Measurements from ENCODE around the gene CWC25. TPM values are rescaled to one million over a fixed set of nuclear protein-coding genes. Genes with fewer than 3 reads are reported as not detected.

The CWC25 gene
- total and polyA plus RNA-seq, 9 of the 15 experiments (the other 6 are each of a cell fraction or from before 2014, with no cell fraction given): 16.5 to 27.4 (median 23.0) TPM

- TF ChIP-seq ZBTB49 (CRISPR knock-in tag; IDR thresholded peaks at IDR 0.05; ENCODE audit: borderline replicate concordance) (no peak), EWSR1 (IDR thresholded peaks at IDR 0.05; ENCODE audit: borderline replicate concordance, low read depth, partially characterized antibody) (no peak), ZEB2 (IDR thresholded peaks at IDR 0.05) (no peak; the same call in 1 of the 2 replicates), ZSCAN29 (IDR thresholded peaks at IDR 0.05) (peak; percentile 98), ARID4B (CRISPR knock-in tag; IDR thresholded peaks at IDR 0.05) (0 out of 2 replicates have a peak, but pooled peaks have one; percentile 48), CBX5 (IDR thresholded peaks at IDR 0.05; ENCODE audit: borderline replicate concordance, low read depth) (no peak), SRF (CRISPR knock-in tag; IDR thresholded peaks at IDR 0.05) (no peak), POLR3G (IDR thresholded peaks at IDR 0.05; ENCODE audit: extremely low read depth, insufficient read length, insufficient replicate concordance) (no peak), SIX5 (IDR thresholded peaks at IDR 0.05; ENCODE audit: borderline replicate concordance in 1 of 2, insufficient read depth in 1 of 2, low read depth in 1 of 2, low read length in 2 of 2) (no peak), HLTF (IDR thresholded peaks at IDR 0.05) (peak; percentile 76; the same call in 1 of the 2 replicates), DACH1 (IDR thresholded peaks at IDR 0.05; ENCODE audit: partially characterized antibody) (no peak), GMEB1 (CRISPR knock-in tag; IDR thresholded peaks at IDR 0.05) (no peak), RBM15 (IDR thresholded peaks at IDR 0.05; ENCODE audit: insufficient read depth, low read length) (no peak), ZNF785 (CRISPR knock-in tag; IDR thresholded peaks at IDR 0.05) (no peak), NR4A1 (CRISPR knock-in tag; IDR thresholded peaks at IDR 0.05) (no peak), NR4A1 (tag; IDR thresholded peaks at IDR 0.05) (no peak), CCAR2 (IDR thresholded peaks at IDR 0.05; ENCODE audit: low read depth, low read length) (no peak), ZNF316 (IDR thresholded peaks at IDR 0.05) (no peak)
Measured at GRCh38 chr17:38870259-38871165, 45.4 kb upstream of the CWC25 start (continued).

All from K562 (cell line).